Fibroblast of lung (primary cell): Measurements from ENCODE around the gene STK10. TPM values are rescaled to one million over a fixed set of nuclear protein-coding genes. Genes with fewer than 3 reads are reported as not detected.

ENCODE experiments used
- DNase-seq, 2 donors: peaks; one replicate each; pipeline versions ENCODE4 v3.0.0 to v3.0.0-alpha.2; 2010; ENCODE audit warnings: low read depth in 2 of 2
- H2AFZ ChIP-seq: 2 replicates; pipeline ENCODE4 v1.5.1; 2012; ENCODE audit warnings: low read length, control low read depth, inconsistent platforms
- H3K27ac ChIP-seq: 2 replicates; pipeline ENCODE4 v1.5.1; 2011; ENCODE audit warnings: low read length, control low read depth; ENCODE audit not compliant: insufficient read depth
- H3K27me3 ChIP-seq: 2 replicates; pipeline ENCODE4 v1.5.1; 2011; ENCODE audit warnings: mild to moderate bottlenecking, low read length; ENCODE audit not compliant: control insufficient read depth, insufficient read depth
- H3K36me3 ChIP-seq: 2 replicates; pipeline ENCODE4 v1.5.1; 2011; ENCODE audit warnings: low read length; ENCODE audit not compliant: control insufficient read depth, insufficient read depth
- H3K4me1 ChIP-seq: 2 replicates; pipeline ENCODE4 v1.5.1; 2011; ENCODE audit warnings: low read length; ENCODE audit not compliant: control insufficient read depth, insufficient read depth; ENCODE audit errors: extremely low read depth
- H3K4me2 ChIP-seq: 2 replicates; pipeline ENCODE4 v1.5.1; 2011; ENCODE audit warnings: low read length, control low read depth; ENCODE audit not compliant: insufficient read depth; ENCODE audit errors: extremely low read depth
- H3K4me3 ChIP-seq, 4 experiments: fragments of 200-600 bp in 1 of 4; sonication (generic) in 1 of 4; replicated peaks in 1 of 4; 2 replicates each; pipeline ENCODE4 v1.5.1; 2011 to 2016; ENCODE audit warnings: low read length in 4 of 4, low read depth in 3 of 4, mild to moderate bottlenecking in 3 of 4, control low read depth in 2 of 4, inconsistent platforms in 1 of 4, mixed read lengths in 1 of 4; ENCODE audit not compliant: insufficient read depth in 1 of 4; ENCODE audit errors: control extremely low read depth in 1 of 4
- H3K79me2 ChIP-seq: 2 replicates; pipeline ENCODE4 v1.5.1; 2012; ENCODE audit warnings: mild to moderate bottlenecking, low read length, inconsistent platforms; ENCODE audit not compliant: control insufficient read depth, insufficient read depth
- H3K9ac ChIP-seq: 2 replicates; pipeline ENCODE4 v1.5.1; 2011; ENCODE audit warnings: mild to moderate bottlenecking, low read length, control low read depth; ENCODE audit not compliant: insufficient read depth
- H3K9me3 ChIP-seq: 2 replicates; pipeline ENCODE4 v1.5.1; 2012; ENCODE audit warnings: low read depth, low read length; ENCODE audit not compliant: control insufficient read depth, insufficient read depth
- H4K20me1 ChIP-seq: 2 replicates; pipeline ENCODE4 v1.5.1; 2011; ENCODE audit warnings: low read length; ENCODE audit not compliant: control insufficient read depth, insufficient read depth; ENCODE audit errors: extremely low read depth
- CTCF ChIP-seq, 2 donors: IDR thresholded peaks in 1 of 2; conservative IDR thresholded peaks in 1 of 2; 1 replicate in 1 of 2; 2 replicates in 1 of 2; pipeline ENCODE4 v1.5.1; 2011 to 2012; ENCODE audit warnings: low read length in 2 of 2, control low read depth in 1 of 2, inconsistent platforms in 1 of 2, low read depth in 1 of 2, mild to moderate bottlenecking in 1 of 2
- EZH2 ChIP-seq: IDR thresholded peaks from 2 replicates; pipeline ENCODE4 v1.5.1; 2012; ENCODE audit warnings: low read length, control low read depth, mild to moderate bottlenecking; ENCODE audit errors: missing control alignments
- polyA plus RNA-seq, 2 donors: library from polyadenylated mRNA; depleted of rRNA in 1 of 2; stranded (reverse) in 1 of 2; unstranded in 1 of 2; fragments of >200 nt; gene quantifications; 2 replicates each; pipeline ENCODE4 v1.2.1, GENCODE V29; 2011 to 2012; ENCODE audit warnings: missing spikeins in 1 of 2
- total RNA-seq: library from RNA; depleted of rRNA; stranded (reverse); fragments of >200 nt; gene quantifications from 2 replicates; pipeline ENCODE4 v1.2.1, GENCODE V29; 2014

STK10 gene
- total and polyA plus RNA-seq, 2 donors (not counting 1 experiment from before 2014, with no cell fraction given), result 8.9 to 16.0 TPM

GRCh38 chr5:172111852-172112225, 76.2 kb downstream of the STK10 start:
- TF ChIP-seq CTCF (conservative IDR thresholded peaks at IDR 0.05 in 1 of 2, IDR thresholded peaks at IDR 0.05 in 1 of 2; ENCODE audit: low read depth in 1 of 2, low read length in 2 of 2) (no peak), EZH2 (no peak)
- Histone ChIP-seq H3K27me3 (no peaks in the 10 kb centered on the region), H2AFZ (no peak overlapping the region), H3K9ac (no peak overlapping the region), H4K20me1 (no peaks in the 10 kb centered on the region), H3K36me3 (peaks cover 2% of the 10 kb centered on the region), H3K79me2 (no peaks in the 10 kb centered on the region), H3K4me2 (peak overlapping the region; percentile 2), H3K4me3 (no peak overlapping the region), H3K9me3 (no peaks in the 10 kb centered on the region), H3K27ac (no peak overlapping the region), H3K4me1 (peaks cover 10% of the 10 kb centered on the region)
- peak; percentile 90 to 94 for DNase-seq

- Histone ChIP-seq H3K9ac (no peak overlapping the region), H3K27ac (peak overlapping the region; percentile 22), H3K4me2 (peak overlapping the region; percentile 26), H4K20me1 (no peaks in the 10 kb centered on the region), H3K27me3 (no peaks in the 10 kb centered on the region), H3K4me3 (peak overlapping the region in 1 of 4 experiments; percentile 6), H3K36me3 (peaks cover 2% of the 10 kb centered on the region), H3K4me1 (peaks cover 13% of the 10 kb centered on the region), H3K79me2 (no peaks in the 10 kb centered on the region), H3K9me3 (no peaks in the 10 kb centered on the region), H2AFZ (no peak overlapping the region)
- DNase-seq, result peak; percentile 56 to 60
- no peak for TF ChIP-seq EZH2
- no peak for TF ChIP-seq CTCF (conservative IDR thresholded peaks at IDR 0.05 in 1 of 2, IDR thresholded peaks at IDR 0.05 in 1 of 2; ENCODE audit: low read depth in 1 of 2, low read length in 2 of 2)
Observed at GRCh38 chr5:172110921-172111851, 76.8 kb downstream of the STK10 start.

GRCh38 chr5:172110260-172110815, 77.7 kb downstream of the STK10 start:
- Histone ChIP-seq H2AFZ (no peak overlapping the region), H3K4me3 (no peak overlapping the region), H3K4me2 (no peak overlapping the region), H3K79me2 (no peaks in the 10 kb centered on the region), H3K27ac (no peak overlapping the region), H3K27me3 (no peaks in the 10 kb centered on the region), H3K4me1 (peaks cover 13% of the 10 kb centered on the region), H3K9ac (no peak overlapping the region), H3K36me3 (peaks cover 2% of the 10 kb centered on the region), H3K9me3 (no peaks in the 10 kb centered on the region), H4K20me1 (no peaks in the 10 kb centered on the region)
- TF ChIP-seq CTCF (conservative IDR thresholded peaks at IDR 0.05 in 1 of 2, IDR thresholded peaks at IDR 0.05 in 1 of 2; ENCODE audit: low read depth in 1 of 2, low read length in 2 of 2) (no peak), EZH2 (no peak)
- DNase-seq, result no peak
